AG10803 (cell line): ENCODE data around the gene JPH2.
A peak's percentile ranks its signal among the peaks of the same experiment; 100 is the strongest.

ENCODE experiments used
- DNase-seq: peaks from one replicate; pipeline ENCODE4 v3.0.0; 2010; ENCODE audit warnings: low read depth
- H3K4me3 ChIP-seq: 2 replicates; pipeline ENCODE4 v1.5.1; 2011; ENCODE audit warnings: mild to moderate bottlenecking, low read length, control low read depth
- TF ChIP-seq, protein P1 (sequence below): conservative IDR thresholded peaks from 2 replicates; pipeline ENCODE4 v1.5.1; 2011; ENCODE audit warnings: mild to moderate bottlenecking, low read length, control low read depth, inconsistent platforms

Gene JPH2

DNA sequence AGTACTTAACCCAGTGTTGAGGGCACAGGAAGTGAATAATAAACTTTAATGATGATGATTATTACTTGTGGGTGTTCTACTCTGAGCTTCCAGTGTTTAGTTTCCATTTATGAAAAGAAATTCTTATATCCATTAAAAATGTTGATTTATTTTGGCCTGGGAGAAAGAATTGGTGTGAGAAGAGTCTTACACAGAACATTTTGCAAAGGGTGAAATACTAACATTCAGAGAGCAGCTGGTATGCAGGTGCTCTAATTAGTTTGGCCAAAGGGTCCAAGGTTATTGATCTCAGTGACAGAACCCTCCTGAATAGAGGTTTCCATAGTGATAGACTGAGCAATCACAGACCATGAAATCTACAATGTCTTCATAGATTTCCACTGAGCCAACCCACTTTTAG, 19.1 kb upstream of the JPH2 start:
- TF ChIP-seq, protein P1, sequence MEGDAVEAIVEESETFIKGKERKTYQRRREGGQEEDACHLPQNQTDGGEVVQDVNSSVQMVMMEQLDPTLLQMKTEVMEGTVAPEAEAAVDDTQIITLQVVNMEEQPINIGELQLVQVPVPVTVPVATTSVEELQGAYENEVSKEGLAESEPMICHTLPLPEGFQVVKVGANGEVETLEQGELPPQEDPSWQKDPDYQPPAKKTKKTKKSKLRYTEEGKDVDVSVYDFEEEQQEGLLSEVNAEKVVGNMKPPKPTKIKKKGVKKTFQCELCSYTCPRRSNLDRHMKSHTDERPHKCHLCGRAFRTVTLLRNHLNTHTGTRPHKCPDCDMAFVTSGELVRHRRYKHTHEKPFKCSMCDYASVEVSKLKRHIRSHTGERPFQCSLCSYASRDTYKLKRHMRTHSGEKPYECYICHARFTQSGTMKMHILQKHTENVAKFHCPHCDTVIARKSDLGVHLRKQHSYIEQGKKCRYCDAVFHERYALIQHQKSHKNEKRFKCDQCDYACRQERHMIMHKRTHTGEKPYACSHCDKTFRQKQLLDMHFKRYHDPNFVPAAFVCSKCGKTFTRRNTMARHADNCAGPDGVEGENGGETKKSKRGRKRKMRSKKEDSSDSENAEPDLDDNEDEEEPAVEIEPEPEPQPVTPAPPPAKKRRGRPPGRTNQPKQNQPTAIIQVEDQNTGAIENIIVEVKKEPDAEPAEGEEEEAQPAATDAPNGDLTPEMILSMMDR, result no peak
- DNase-seq, result no peak
- no peak overlapping the region for H3K4me3 ChIP-seq

DNA sequence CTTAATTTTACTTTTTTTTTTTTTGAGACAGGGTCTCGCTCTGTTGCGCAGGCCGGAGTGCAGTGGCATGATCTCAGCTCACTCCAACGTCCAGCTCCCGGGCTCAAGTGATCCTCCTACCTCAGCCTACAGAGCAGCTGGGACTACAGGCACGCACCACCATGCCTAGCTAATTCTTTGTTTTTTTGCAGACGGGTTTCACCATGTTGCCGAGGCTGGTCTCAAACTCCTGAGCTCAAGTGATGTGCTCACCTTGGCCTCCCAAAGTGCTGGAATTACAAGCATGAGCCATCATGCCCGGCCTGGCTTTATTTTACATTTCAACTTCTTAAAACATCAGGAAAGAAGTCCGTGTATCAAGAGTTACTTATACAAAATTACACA, 17.8 kb upstream of the JPH2 start:
- TF ChIP-seq, protein P1, result no peak
- no peak for DNase-seq
- no peak overlapping the region for H3K4me3 ChIP-seq

DNA sequence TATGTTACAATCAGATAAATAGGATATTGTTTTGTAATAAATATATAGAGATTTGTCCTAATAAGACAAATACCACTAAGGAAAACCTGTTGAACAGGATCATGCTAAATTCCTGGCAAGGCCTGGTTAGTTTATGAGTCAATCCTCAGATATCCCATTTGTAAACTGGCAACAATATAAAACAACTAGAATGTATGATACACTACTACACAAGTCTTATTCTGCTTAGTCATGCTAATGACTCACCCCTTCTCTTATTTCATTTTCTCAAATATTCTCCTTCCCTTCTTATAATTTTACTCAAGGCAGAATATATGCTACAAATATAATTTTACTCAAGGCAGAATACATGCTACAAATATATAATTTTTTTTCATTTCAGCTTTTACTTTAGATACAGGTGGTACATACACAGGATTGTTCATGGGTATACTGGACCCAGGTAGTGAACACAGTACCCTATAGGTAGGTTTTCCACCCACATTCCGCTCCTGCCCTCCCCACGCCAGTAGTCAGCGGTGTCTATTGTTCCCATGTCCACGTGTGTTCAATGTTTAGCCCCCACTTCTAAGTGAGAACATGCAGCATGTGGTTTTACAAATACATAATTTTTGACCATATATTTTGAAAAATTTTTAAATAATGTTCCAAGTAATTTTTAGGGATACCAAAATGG, 17.3 kb upstream of the JPH2 start:
- peak; percentile 95 for DNase-seq
- TF ChIP-seq, protein P1, result no peak
- no peak overlapping the region for H3K4me3 ChIP-seq

DNA sequence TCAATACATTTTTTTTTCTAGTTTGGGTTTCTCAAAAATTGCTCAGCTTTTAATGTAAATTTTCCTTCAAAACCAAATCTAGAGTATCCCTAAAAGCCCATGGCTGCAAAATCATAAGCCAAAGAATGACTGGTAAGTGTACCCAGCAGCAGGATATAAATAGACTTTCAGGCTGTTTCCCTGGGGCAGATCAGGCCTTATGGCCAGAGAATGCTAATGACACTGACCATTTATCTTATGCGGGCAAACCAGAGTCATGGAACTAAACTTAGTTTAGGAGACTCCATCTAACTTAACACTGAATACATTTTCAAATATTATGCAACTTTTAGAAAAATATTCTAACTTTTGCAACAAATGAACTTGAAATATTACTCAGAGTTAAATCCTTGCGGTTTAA, 16.2 kb upstream of the JPH2 start:
- TF ChIP-seq, protein P1, result no peak
- peak; percentile 38 for DNase-seq
- H3K4me3 ChIP-seq, result no peak overlapping the region

DNA sequence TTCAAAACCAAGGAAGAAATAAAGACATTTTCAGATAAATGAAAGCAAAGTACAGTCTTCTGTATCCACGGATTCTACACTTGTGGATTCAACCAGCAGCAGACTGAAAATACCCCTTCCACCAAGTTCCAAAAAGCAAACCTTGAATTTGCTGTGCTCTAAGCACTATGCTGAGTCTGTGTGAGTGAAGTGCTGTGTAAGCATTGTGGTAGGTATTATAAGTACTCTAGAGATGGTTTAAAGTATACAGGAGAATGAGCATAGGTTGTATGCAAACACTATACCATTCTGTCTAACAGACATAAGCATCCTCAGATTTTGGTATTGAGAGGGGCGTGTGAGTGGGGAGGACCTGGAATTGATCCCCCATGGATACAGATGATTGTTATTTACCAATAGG, 14.0 kb upstream of the JPH2 start:
- DNase-seq, result no peak
- TF ChIP-seq, protein P1, result no peak
- H3K4me3 ChIP-seq, result no peak overlapping the region

DNA sequence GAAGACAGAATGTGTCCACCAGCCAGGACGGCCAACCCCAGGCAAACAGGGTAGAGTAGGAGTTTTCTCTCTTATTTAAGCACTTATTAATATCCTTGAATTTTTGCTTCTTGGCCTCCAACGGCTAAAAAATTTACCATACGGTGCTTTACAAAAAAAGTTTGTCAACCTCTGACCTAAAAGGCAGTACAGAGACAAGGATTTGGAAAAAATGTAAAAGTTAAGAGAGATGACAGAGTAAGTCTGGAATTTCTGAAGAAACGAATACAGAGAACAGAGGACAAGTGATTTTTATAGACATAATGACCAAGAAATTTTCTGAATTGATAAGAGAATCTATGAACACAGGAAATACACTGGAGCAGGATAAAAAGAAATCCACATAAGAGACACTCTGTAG, 13.4 kb upstream of the JPH2 start:
- TF ChIP-seq, protein P1, result no peak
- no peak overlapping the region for H3K4me3 ChIP-seq
- DNase-seq, result no peak

DNA sequence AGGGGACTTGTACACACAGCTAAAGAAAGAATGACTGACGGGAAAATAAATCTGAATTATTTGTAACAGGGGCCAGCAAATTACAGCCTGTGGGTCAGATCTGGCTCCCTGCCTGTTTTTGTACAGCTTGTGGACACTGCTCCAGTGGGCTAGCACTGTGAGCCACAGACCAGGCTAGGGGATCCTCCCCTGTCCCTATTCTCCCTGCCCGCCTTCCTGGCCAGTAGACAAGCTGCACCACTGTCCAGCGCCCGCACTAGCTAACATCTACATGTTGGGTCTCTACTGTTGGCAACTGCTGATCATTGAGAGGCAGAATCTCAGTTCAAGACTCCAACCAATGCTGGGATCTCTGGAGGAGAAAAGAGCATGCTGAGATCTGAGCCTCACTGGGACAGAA, 12.9 kb upstream of the JPH2 start:
- TF ChIP-seq, protein P1, result no peak

More for the DNA sequence above, 12.9 kb upstream of the JPH2 start:
- H3K4me3 ChIP-seq, result no peak overlapping the region
- DNase-seq, result no peak
